ENCODE measurements around the gene ING5.
"Not testable (repeated sequence)": the region's sequence is repeated elsewhere in the genome, so short reads cannot be mapped to it uniquely, and the experiment has no call there.

The ING5 gene

DNA sequence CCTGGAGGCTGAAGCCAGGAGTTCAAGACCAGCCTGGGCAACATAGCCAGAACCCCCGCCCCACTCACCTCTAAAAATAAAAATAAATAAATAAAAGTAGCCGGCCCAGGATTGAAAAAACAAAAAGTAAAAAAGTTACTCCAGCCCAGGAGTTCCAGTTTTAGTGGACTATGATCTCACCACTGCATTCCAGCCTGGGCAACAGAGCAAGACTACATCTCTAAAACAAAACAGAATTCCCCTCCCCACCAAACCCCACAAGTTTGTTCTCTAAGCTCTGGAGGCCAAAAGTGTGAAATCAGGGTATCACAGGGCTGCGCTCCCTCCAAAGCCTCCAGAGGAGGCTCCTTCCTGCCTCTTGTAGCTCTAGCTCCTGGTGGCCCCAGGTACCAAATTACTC is 34.3 kb downstream of the ING5 start:
- DNase-seq, result no peak

DNA sequence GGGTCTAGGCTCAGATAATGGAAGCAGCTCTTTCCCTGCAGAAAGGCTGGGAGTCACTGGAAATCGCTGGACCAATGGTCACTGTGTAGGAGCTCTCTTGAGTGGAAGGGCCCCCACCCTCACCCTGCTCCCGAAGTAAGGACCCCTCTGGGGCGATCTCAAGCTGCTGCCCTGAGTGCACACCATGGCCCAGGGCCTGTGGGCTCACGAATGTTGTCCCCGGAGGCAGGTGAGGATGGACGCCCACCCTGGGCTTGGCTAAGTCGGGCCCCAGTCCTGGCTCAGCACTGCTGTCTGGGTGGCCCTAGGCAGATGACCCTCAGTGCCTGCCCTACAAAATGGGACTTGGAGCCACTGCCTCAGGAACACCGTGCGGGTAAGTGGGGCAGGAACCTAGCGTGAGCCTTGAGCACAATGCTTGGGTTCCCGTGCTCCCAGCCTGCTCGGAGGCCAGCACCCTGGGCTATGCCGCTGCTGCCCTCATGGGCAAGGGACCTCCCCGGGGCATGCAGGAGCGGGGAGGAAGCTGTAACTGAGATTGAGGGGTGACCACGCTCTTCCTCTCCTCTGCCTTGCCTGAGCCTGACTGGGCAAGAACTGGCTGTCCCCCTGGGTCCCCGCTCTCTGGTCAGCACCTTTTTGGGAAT is 36.3 kb downstream of the ING5 start:
- no peak for DNase-seq

DNA sequence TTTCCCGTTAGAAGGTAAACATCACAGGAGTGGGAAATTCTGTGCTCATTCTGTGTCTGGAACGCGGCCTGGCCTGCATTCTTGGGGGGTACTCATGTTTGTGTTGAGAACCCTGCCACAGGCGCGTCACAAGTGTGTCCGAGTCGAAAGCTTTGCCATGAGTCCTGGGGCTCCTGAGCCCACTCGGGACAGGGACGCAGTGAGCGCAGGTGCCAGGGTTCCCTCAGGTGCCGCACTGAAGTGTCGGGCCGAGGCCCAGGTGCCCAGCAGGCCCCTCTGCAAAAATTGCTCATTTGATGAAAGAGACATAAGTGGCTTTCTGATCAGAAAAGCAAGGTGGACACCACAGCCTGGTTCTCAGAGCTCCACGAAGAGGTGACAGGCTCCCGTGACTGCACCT is 37.3 kb downstream of the ING5 start:
- DNase-seq, result no peak

DNA sequence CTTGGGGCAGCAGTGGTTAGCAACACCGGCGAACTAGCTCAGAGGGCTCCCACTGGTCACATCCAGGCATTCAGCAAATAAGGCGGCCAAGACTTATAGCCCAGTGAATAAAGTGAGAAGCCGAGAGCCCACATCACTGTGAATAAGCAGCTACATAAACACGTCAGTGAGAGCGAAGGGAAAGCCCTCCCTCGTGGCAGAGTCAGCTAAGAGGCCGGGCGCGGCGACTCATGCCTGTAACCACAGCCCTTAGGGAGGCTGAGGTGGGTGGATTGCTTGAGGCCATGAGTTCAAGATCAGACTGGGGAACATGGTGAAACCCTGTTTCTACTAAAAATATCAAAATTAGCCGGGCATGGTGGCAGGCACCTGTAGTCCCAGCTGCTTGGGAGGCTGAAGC is 37.8 kb downstream of the ING5 start:
- DNase-seq, result no peak

DNA sequence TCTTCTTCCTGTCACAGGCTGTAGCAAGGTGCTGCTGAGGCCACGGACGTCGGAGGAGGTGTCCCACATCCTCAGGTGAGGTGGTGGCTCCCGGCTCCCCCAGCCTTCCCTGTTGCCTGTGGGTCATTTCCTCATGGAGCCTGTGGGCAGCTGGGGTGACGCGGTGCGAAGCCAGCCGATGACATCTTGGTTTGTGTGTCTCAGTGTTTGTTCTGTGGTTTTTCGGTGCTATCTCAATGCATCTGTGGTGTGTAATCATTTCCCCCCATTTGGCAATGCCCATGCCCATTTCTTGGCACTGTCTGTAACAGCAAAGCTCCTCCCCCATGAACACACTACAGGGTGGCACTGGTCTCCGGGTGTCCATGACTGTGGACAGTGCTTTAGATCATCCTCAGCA is 39.2 kb downstream of the ING5 start:
- DNase-seq, result no peak

DNA sequence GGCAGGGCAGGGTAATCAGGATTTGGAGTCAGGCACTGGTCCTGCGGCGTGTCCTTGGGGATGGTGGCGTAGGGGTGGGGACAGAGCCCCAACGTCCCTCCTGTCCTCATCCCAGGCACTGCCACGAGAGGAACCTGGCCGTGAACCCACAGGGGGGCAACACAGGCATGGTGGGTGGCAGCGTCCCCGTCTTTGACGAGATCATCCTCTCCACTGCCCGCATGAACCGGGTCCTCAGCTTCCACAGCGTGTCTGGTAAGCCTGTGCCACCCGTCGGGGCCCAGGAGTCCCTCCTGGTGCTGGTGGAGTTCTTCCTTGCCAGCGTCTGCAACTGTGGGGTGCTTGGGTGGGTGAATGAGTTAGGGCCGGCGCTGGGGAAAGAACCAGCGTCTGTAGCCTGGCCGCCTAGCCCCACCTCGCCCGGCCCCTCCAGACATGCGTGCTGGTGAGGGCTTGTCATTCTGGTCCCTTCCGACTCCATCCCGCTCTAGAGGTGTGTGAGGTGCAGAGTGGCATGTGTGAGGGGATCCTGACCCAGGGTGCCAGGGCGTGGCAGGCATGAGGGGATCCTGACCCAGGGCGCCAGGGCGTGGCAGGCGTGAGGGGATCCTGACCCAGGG is 40.6 kb downstream of the ING5 start:
- DNase-seq, result no peak

DNA sequence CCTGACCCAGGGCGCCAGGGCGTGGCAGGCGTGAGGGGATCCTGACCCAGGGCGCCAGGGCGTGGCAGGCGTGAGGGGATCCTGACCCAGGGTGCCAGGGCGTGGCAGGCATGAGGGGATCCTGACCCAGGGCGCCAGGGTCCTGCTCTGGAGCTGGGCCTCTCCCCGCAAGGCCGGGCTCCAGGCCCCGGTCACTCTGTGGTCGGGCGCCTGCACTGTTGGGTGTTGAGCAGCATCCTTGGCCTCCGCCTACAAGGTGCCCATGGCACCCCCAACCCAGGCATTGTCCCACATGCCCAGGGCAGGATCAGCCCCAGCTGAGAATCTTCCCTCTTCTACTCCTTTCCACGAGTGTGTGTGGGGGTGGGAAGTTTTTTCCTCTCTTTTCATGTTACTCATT is 41.2 kb downstream of the ING5 start:
- not testable (repeated sequence) for DNase-seq

DNA sequence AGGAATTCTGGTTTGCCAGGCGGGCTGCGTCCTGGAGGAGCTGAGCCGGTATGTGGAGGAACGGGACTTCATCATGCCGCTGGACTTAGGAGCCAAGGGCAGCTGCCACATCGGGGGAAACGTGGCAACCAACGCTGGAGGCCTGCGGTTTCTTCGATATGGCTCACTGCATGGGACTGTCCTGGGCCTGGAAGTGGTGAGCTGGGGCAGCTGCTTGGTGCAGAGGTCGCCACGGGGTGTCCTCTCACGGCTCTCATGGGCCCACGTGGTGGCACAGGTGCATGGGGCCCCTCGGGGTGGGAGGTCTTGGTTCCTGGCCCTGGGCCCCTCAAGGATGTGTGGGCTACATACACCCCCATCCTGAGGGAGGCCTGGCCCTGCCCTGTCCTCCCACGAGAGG is 41.8 kb downstream of the ING5 start:
- DNase-seq, result no peak

DNA sequence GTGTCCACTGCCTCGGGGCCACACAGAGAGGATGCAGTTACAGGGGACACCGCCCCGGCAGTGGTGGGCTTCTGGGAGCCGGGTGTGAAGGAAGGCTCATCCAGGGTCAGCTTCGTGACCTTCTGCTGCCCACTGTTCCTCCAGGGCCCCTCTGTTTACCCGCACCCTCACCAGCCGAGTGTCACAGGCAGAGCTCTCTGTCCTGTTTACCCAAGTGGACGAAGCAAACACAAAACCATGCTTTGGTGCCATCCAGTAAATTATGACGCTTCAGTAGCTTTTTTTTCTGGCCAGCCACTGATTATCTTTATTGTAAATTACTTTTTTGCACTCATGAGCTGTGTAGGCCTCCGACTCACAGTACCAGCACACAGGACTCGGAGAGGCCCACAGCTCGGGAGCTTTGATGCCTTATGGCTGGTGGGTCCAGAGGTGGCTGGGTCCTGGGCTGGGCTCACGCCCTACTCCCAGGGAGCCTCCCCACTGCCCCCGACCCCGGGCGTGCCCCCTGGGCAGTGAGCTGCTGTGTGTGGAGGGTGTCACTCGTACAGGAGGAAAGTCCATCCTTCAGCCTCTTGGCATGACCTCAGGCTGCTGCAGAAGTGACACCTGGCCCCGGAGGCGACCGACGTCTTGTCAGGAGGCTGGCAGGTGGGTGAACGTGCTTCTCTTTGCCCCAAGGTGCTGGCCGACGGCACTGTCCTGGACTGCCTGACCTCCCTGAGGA is 42.4 kb downstream of the ING5 start:
- no peak for DNase-seq

DNA sequence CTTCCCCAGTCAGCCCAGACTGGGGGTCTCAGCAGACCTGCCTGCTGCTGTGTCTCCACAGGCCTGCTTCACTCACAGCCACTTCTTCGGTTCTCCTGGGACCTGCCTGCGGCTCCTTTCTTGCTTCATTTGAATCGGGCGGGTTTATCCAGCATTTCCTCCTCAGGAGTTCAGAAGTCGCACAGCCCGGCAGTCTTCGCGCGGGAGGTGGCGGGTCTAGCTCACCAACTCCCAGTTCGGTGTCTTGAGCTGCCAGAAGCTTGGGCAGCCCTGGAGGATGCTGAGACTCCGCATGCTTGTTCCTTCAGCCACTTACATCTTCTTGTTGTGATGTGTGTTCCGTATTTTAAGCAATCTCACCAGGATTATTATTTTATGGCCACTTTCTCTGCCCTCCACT is 43.4 kb downstream of the ING5 start:
- no peak for DNase-seq

DNA sequence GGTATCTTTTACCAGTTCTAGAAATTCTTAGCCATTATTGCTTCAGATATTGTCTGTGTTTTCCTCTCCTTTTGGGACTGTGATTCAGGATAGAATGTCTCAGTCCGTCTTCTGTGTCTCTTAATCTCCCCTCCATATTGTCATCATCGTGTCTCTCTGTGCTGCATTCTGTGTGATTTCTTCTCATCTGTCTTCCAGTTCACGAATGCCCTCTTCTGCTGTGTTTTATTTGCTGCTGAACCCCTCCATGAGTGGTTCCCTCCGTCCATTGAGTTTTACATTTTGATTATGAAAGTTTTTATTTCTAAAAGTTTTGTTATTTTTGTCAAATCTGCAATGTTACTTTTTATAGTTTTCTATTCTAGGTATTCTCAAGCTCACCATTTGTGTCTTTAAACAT is 44.2 kb downstream of the ING5 start:
- DNase-seq, result no peak

DNA sequence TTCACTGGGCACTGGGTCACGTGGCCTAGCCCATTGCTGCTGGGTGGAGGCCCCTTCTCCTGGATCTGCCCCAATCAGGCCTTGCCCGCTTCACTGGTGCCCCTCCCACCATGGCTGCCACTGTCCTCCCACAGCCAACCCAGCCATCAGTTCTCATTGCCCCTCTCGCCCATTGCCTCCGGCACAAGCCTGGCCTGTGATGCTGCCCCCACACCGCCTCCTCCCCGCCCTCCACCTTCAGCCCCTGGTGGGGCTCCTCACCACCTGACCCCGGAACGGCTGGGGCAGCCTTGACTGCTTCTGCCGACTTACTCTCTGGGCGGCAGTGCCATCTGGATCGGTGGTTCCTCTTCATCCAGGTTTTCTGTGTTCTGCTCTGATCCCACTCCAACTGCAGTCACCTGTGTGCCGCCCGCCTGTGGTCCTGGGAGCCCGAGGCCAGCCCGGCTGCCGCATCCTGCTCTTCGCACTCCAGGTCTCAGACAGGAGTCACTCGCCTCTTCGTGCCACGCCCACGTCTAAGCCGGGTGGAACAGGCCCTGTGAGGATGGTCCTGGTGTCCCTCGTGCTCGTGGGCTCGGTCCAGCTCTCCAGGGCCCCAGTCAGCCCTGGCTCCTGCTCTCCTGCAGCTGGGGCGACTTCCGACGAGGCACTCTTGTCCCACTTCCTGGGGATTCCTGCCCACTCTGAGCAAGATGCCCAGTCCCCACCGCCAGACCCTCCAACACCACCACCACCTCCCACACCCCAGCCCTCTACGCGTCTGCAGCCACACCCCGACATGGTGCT is 46.8 kb downstream of the ING5 start:
- DNase-seq, result no peak

DNA sequence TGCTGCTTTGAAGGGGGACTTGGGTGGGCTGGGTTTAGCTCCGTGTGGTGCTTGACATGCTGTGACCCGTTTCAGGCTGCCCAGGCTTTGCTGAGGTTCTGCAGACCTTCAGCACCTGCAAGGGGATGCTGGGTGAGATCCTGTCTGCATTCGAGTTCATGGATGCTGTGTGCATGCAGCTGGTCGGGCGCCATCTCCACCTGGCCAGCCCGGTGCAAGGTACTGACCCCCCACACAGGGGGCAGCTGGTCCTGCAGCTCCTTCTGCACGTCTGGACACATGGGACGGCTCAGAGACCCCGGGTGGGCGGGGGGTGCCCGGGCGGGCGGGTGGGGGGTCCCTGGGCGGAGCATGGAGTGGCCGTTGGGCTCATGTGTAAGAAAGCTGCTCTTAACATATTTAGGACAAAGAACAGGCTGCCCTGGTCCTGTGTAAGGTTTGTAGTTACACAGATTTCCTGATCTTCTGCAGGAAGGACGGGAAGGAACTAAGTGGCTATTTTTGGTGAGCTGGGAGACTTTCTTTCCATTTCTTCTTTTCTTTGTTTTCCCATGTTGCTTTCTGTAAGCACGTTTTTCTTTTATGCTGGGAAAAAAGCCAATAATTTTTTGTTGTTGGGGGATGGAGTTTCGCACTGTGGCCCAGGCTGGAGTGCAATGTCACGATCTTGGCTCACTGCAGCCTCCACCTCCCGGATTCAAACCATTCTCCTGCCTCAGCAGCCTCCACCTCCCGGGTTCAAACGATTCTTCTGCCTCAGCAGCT is 48.4 kb downstream of the ING5 start:
- no peak for DNase-seq

DNA sequence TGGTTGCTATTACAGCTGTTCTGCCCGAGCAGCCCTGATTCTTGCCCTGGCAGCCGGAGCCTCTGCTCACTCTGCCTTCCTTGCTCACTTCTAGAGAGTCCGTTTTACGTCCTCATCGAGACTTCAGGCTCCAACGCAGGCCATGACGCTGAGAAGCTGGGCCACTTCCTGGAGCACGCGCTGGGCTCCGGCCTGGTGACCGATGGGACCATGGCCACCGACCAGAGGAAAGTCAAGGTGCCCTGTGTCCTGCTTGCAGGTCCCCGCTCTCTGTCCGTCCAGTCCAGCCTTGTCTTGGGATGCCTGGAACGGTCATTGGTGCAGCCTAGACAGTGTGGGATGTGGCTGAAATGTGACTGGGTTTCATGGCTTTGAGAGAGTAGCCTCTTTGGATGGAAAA is 49.3 kb downstream of the ING5 start:
- no peak for DNase-seq

DNA sequence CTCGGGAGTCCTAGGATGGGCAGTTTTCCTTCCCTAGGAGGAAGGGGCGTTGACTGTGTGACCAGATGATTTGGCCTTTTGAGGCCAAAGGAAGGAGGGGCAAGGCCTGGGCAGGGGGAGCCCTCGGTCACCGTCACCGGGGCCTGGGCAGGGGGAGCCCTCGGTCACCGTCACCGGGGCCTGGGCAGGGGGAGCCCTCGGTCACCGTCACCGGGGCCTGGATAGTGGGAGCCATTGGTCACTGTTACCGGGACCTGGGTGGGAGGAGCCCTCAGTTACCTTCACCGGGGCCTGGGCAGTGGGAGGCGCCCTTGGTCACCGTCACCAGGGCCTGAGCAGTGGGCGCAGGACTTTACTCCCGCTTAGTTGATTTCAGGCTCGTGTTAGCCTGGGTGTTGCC is 49.9 kb downstream of the ING5 start:
- no peak for DNase-seq

DNA sequence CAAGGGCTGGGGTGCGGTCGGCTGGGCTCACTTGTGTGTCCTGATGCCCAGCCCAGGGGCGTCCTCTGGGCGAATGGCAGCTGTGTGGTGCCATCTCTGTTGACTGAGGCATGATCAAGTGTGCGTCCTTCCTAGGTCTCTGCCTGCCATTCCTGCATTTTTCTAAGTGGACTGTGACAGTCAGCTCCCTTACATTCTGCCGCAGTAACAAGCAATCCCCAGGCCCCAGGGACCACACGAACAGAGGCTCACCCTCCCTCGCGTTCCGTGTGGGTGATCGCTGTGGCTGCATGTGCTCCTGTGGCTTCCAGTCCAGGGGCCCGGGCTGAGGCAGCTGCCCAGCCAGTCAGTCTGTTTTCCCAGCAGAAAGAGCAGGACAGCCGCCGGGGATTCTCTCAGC is 50.4 kb downstream of the ING5 start:
- no peak for DNase-seq

DNA sequence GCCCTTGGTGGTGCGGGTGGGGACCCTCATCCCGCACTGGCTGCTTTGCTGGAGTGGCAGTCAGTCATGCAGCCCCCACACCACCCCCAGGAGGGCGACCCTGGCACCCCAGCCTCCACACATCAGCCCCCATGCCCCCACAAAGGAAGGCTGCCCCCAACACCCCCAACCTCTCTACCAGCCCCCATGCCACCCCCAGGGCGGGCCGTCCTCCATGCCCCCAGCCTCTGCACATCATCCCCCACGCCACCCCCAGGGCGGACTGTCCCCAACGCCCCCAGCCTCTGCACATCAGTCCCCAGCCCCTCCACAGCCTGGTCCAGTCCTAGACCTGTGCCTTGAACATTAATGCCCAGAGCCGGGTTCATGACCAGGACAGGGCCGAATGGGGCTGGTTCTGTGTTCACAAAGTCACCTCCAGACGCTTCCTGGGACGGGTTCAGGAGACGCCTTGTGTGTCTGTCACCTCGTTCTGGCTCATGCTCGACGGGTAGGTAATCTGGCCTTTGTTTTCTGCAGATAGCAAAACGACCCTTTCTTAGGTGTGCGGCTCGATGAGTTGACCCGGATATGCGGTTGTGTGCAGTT is 50.9 kb downstream of the ING5 start:
- no peak for DNase-seq

DNA sequence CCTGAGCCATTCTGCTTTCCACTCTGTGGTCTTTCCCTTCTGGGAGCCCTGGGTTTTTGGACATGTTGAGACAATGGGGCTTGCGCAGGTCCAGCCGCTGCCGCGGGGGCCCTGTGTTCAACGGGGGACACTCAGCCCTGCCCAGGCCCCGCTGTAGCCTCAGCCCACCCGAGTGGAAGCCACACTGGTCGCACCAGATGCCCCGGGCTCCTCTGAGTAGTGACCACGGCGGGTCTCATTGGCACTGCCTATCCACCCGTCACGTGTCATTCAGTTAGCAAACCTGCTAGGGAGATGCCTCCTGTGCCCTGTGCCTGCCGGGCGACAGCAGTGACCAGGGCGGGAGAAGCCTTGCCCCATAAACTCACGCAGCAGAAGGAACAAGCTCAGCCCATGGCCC is 51.7 kb downstream of the ING5 start:
- no peak for DNase-seq

DNA sequence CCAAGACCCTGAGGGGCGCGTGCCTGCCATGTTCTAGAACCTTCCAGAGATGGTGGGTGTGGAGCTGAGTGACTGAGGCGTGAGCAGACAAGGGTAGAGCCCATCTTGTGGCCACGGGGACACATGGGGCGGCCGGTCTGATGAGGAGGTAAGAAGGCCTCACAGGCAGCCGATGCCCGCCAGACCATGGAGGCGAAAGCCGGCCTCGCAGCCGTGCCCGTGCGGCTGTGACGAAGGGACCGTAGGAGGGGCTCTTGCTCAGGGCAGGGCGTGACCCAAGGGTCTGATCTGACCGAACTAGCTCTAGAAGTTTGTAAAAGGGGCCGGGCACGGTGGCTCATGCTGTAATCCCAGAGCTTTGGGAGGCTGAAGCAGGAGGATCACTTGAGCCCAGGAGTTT is 52.2 kb downstream of the ING5 start:
- no peak for DNase-seq

DNA sequence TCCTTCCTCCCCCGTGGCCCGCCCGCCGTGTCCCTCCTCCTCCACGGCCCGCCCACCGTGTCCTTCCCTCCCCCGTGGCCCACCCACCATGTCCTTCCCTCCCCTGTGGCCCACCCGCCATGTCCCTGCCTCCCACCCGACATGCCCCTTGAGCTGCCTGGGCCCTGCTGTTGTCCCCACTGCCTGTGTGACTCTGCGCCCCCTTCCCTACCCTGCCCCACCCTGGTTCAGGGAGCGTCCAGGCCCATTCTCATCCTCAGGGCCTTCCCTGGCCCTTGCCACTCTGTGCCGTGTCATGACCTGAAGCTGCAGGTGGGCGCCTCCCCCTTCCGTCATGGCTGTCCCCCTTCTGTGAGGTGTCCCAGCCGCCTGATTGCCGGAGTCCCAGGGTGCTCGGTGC is 53.3 kb downstream of the ING5 start:
- DNase-seq, result no peak

DNA sequence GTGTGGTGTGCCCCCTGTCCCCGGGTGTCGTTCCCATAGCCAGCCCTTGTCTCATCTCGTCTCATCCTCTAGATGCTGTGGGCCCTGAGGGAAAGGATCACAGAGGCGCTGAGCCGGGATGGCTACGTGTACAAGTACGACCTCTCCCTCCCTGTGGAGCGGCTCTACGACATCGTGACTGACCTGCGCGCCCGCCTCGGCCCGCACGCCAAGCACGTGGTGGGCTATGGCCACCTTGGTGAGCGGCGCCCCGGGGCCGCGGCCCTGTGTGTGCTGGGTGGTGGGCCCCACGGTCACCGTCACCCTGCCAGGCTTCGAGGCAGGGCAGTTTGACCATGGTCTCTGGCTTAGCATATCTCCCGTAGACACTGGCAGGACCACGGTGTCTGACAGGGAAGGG is 53.9 kb downstream of the ING5 start:
- no peak for DNase-seq
